Common myeloid progenitor, CD34-positive (primary cell): ENCODE results near the gene ZNF211.

Experiments
- CTCF ChIA-PET: fragments of 350-600 bp; sonication (Branson Sonifier 250); formaldehyde crosslinking; loops from one replicate; lab custom pipeline; 2021; ENCODE audit warnings: antibody characterized with exemption; lab: Charles Lee
- POLR2A ChIA-PET: fragments of 350-600 bp; sonication (Branson Sonifier 250); formaldehyde crosslinking; loops from one replicate; lab custom pipeline; 2021; ENCODE audit warnings: antibody characterized with exemption; lab: Charles Lee
- DNase-seq, 3 donors: peaks; one replicate each; pipeline versions ENCODE4 v3.0.0 to v3.0.0-alpha.2; 2013
- H3K27ac ChIP-seq, 2 experiments: 1 replicate in 1 of 2; 2 replicates in 1 of 2; pipeline ENCODE4 v1.7.0; 2013; ENCODE audit warnings: inconsistent platforms in 2 of 2, low read length in 2 of 2, mild to moderate bottlenecking in 2 of 2, low read depth in 1 of 2, moderate library complexity in 1 of 2; ENCODE audit not compliant: severe bottlenecking in 2 of 2, insufficient read depth in 1 of 2, poor library complexity in 1 of 2
- H3K27me3 ChIP-seq, 5 experiments: replicated peaks in 2 of 5; 1 replicate in 3 of 5; 2 replicates in 2 of 5; pipeline versions ENCODE4 v1.6.1 to v1.7.0; 2013; ENCODE audit warnings: low read length in 4 of 5, mild to moderate bottlenecking in 2 of 5, moderate library complexity in 2 of 5, inconsistent platforms in 1 of 5; ENCODE audit not compliant: insufficient read depth in 5 of 5, control insufficient read depth in 4 of 5
- H3K36me3 ChIP-seq, 4 experiments: 1 replicate in 2 of 4; 2 replicates in 2 of 4; pipeline versions ENCODE4 v1.6.1 to v1.7.0; 2013; ENCODE audit warnings: low read length in 3 of 4, control low read depth in 1 of 4, mild to moderate bottlenecking in 1 of 4; ENCODE audit not compliant: control insufficient read depth in 4 of 4, insufficient read depth in 4 of 4
- H3K4me1 ChIP-seq, 4 experiments: 1 replicate in 3 of 4; 2 replicates in 1 of 4; pipeline versions ENCODE4 v1.6.1 to v1.7.1; 2013; ENCODE audit warnings: low read length in 3 of 4, mild to moderate bottlenecking in 3 of 4, control low read depth in 1 of 4, inconsistent platforms in 1 of 4, moderate library complexity in 1 of 4; ENCODE audit not compliant: control insufficient read depth in 4 of 4, insufficient read depth in 4 of 4; ENCODE audit errors: control extremely low read depth in 1 of 4
- H3K4me3 ChIP-seq, 7 experiments: 1 replicate in 4 of 7; 2 replicates in 3 of 7; pipeline versions ENCODE4 v1.5.1 to v1.7.0; 2013; ENCODE audit warnings: mild to moderate bottlenecking in 7 of 7, low read length in 6 of 7, moderate library complexity in 6 of 7, inconsistent platforms in 2 of 7, low read depth in 2 of 7, control low read depth in 1 of 7; ENCODE audit not compliant: insufficient read depth in 4 of 7, control insufficient read depth in 1 of 7; ENCODE audit errors: extremely low read depth in 1 of 7
- H3K9me3 ChIP-seq, 5 experiments: 1 replicate in 4 of 5; 2 replicates in 1 of 5; pipeline versions ENCODE4 v1.6.1 to v1.7.1; 2013; ENCODE audit warnings: low read length in 4 of 5, mild to moderate bottlenecking in 2 of 5, inconsistent platforms in 1 of 5, low read depth in 1 of 5, moderate library complexity in 1 of 5; ENCODE audit not compliant: control insufficient read depth in 4 of 5, insufficient read depth in 2 of 5; ENCODE audit errors: control extremely low read depth in 1 of 5
- whole genome bisulfite sequencing: methylation state at CpG from one replicate; pipeline ENCODE4 v1.1.5; 2013; ENCODE audit not compliant: insufficient coverage; 5-methylcytosine and 5-hydroxymethylcytosine counted together

Gene ZNF211

DNA sequence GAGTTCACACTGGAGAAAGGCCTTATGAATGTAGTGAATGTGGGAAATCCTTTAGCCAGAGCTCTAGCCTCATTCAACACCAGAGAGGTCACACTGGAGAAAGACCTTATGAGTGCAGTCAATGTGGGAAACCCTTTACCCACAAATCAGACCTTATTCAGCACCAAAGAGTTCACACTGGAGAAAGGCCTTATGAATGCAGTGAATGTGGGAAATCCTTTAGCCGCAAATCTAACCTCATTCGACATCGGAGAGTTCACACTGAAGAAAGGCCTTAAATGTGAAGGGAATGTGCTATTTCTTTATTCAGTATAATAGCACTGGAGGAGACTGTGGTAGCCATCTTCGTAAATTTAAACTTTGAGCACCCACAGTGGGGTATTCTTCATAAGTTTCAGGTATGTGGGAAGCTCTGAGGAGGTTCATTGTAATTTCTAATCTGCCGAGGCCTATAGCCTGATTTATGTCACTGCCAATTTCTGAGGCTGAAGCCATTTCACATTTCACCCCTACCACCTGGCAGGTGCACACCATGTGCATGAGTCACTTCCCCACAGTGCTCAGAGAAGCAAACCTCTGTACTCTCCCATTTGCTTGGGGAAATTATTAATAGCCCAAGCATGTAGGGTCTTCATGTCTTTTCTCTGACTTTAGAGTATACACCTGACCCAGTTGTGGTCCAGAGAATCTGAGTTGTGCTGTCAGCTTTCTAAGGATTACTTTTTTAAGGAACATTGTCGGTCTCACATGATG is 55.2 kb downstream of the ZNF211 start:
- Histone ChIP-seq H3K27ac (no peak overlapping the region), H3K4me3 (no peak overlapping the region), H3K9me3 (peaks cover 13 to 74% (median 59%) of the 10 kb centered on the region in 5 experiments), H3K36me3 (peaks cover 36 to 81% (median 62%) of the 10 kb centered on the region in 4 experiments), H3K4me1 (peaks cover 0 to 6% (median 0%) of the 10 kb centered on the region in 4 experiments), H3K27me3 (no peaks in the 10 kb centered on the region)
- ChIA-PET CTCF (interaction anchor here (1.2 kb wide), 1 partner anchor 27 kb away, joined by 3 read pairs; no protein-coding TSS in a partner anchor), POLR2A (no interaction called here)
- DNase-seq = no peak
- WGBS = 97% methylated on average over 4 of the region's 6 CpGs

DNA sequence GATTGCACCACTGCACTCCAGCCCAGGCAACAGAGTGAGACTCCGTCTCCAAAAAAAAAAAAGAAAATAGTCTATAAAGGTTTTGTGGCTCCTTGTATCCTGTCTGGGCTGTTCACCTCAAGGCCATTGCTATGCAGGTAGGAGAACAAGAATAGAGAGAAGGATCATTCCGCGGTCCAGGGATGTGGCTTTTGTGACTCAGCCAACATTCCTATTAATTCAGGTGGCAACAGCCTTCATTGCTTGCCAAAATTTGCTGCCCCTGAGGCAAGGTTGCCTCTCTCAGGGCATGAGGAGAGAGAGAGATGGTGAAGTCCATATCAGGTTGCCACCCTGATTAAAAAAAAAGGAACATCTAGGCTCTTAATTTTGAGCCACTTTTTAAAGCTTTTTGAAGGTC is 56.8 kb downstream of the ZNF211 start:
- ChIA-PET CTCF (interaction anchor here (2.2 kb wide), 1 partner anchor 8 kb away, joined by 6 read pairs; the partner anchor contains the start of gene ZNF551), POLR2A (no interaction called here)
- no peak for DNase-seq
- no peak overlapping the region for H3K4me3 ChIP-seq
- peaks cover 31 to 65% (median 56%) of the 10 kb centered on the region in 4 experiments for H3K36me3 ChIP-seq
- no peaks in the 10 kb centered on the region for H3K4me1 ChIP-seq
- 100% methylated on average over 2 of the region's 3 CpGs for WGBS
- no peaks in the 10 kb centered on the region for H3K27me3 ChIP-seq
- H3K9me3 ChIP-seq = peaks cover 13 to 65% (median 45%) of the 10 kb centered on the region in 5 experiments
- no peak overlapping the region for H3K27ac ChIP-seq
